SHP77 treated with DMSO at 0.1 percent for 48 hours (cell line): ENCODE data around the gene SLIT3.

Source experiments
- DNase-seq: peaks from one replicate; lab custom pipeline; 2025; lab: John Stamatoyannopoulos, UW

SLIT3 gene

DNA sequence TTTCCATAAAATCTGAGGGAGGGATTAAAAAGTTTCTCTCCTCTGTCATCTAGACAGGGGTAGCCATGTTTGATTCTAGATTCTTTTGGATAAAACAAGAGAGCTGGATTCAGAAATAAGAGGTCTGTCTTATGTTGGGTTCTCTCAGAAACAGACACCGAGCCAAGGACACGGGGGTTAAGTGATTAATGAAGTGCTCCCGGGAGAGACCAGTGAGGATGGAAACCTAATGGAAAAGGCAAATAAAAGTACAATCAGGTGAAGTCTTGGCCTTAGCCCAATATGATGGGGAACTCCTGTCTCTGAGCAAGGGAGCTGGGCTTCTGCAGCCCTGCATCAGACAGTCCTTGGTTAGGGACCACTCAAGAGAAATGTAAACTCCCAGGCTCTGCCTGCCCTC is 413.0 kb downstream of the SLIT3 start:
- no peak for DNase-seq

DNA sequence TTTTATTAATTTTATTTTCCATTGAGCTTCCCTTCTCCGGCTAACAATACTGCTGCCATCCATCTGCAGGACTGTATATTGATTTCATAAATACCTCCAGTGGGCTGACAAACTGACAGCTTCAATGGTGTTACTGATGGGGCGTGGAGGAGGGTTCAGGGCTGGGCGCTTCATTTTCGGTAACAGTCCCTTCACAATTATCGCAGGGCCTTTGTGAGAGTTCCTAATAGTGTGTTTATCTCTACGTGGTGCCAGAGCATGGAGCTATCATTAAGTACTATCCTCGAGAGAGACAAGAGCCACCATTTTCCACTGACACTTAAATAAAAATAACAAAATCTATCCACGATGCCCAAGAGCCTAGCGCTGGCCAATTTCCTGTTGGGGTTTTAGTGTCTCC is 414.8 kb downstream of the SLIT3 start:
- no peak for DNase-seq

DNA sequence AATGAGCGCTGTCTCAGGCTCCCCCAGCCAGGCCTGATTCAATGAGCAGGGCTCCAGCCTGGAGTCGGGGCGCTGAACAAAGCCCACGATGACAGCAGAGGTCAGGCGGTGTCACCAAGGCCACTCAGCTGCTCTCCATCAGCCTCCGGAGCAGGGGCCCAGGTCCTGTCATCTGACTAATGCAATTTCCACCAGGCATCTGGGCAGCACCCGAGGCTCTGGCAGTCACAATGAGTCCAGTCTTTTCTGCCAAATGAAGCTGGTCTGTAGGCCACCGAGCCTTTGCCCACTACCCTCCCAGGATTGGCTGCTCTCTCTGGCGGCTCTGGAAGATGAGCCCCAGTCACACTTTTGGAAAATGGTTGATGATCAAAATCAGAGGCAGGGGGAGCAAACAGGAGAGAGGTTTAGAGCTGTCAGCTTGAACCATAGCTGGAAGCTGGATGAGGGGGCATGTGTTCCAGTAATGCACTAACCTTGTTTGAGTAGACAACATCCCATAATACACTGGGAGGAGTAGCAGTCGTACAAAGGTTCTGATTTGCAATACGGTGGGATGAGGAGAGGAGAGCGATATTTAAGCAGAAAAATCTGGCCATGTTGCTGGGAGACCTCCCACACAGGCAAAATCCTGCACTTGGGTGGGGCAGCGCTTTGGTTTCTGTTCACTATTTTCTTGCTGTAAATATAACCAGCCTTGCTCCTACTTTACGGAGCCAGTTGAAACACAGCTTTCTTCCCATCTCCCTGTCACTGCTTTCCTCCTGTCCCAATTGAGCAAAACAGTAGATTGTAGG is 415.4 kb downstream of the SLIT3 start:
- DNase-seq = no peak

- DNase-seq = no peak
Measured at GRCh38 chr5:168883991-168884390, 416.9 kb downstream of the SLIT3 start.

- no peak for DNase-seq
Measured at GRCh38 chr5:168883281-168883741, 417.6 kb downstream of the SLIT3 start.

GRCh38 chr5:168882283-168882682 is 418.7 kb downstream of the SLIT3 start:
- DNase-seq = no peak

DNA sequence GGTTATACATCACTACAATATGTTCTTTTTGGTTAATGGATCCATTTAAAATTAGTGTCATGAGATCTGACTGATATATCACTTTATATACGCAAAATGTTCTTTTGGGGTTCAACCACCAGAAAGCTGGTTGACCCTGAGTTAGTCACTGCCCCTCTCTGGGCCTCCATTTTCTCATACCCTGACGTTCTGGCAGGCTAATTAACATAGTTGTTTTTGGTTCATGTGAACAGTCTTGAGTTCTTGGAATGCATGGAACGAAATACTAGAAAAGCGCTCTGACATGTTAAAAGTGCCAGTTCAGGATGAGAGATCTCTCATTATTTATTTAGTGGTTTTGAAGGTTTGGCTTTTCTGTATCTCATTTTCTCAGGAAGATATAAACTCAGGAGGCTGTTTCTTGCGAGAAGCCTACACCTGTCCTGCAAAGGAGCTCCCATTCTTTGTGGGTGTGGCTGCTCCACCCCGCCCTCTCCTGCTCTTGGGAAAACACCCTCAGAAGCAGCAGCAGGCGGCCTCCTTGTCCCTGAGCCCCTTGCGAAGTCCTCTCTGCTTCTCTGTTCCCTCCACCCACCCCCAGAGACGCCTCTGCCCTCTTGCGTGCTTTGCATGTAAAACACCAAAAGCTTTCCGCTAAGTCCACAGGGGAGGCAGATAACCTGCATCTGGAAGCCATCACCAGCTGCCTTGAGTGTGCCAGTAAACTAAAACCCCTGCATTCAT is 419.4 kb downstream of the SLIT3 start:
- DNase-seq = no peak

- DNase-seq = no peak
Measured at GRCh38 chr5:168879929-168880328, 421.0 kb downstream of the SLIT3 start.

DNA sequence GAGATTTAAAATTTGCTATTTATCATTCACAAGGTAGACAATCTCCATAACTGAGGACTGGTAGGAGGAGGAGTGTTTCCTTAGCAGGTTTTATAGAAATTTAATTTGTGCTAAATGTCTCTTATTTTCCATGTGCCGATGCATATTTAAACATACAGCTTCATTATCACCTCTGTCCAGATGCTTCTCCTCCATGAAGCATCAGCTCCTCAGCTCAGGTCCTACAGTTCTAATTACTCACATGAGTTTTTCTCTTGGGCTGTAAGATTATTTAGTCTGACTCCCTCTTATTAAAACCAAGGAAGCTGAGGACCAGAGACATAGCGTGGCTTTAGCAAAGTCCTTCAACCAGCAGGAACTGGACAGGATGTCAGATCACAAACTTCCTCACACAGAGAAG is 421.6 kb downstream of the SLIT3 start:
- DNase-seq = no peak

- DNase-seq = no peak
Measured at GRCh38 chr5:168878135-168878745, 422.7 kb downstream of the SLIT3 start.

GRCh38 chr5:168877132-168877892 is 423.6 kb downstream of the SLIT3 start:
- peak; percentile 43 for DNase-seq

DNA sequence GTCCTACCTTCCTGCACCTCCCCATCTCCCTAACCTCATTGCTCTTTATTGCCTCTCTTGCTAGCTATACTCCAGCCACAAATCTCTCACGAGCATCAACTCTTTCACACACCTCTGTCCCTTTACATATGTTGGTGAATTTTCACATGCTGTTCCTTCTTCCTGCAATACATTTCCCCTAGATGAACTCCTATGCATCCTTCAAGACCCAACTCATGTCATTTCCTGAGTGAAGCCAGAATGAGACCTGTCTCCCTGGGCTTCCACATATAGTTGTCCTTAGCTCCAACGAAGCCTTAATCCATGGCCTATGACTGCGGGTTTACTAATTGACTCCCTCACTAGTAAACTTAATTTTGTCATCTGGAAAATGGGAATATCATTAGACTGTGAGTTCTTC is 424.5 kb downstream of the SLIT3 start:
- DNase-seq = no peak

- DNase-seq = no peak
Measured at GRCh38 chr5:168875832-168876231, 425.1 kb downstream of the SLIT3 start.

DNA sequence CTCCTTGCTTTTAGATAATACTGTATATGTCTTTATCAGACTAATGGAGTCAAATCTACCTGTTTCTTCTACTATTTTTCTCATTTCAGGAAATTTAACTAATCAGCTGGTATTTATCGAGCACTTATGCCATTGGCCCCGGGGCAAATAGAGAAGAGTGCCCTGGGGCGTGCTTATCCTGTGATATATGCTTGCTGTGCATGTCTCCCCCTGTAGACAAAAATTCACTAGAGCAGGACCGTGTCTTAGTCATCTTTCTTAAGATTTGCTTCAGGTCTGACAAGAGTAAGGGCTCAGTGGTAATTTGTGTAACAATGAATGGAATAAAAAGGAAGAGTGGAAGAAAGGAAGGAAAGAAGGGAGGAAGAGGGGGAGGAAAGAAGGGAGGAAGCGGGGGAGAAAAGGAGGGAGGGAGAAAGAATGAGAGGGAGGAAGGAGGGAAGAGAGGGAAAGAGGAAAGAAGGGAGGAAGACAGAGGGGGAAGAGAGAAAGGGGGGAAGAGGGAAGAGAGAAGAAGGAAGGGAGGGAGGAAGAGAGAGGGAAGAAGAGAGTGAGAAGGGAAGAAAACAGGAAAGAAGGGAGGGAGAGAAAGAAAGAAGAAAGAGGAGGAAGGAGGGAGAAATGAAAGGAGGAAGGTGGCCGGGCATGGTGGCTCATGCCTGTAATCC is 426.1 kb downstream of the SLIT3 start:
- DNase-seq = no peak

GRCh38 chr5:168872246-168872645 is 428.7 kb downstream of the SLIT3 start:
- no peak for DNase-seq

GRCh38 chr5:168870910-168871309 is 430.0 kb downstream of the SLIT3 start:
- no peak for DNase-seq

- DNase-seq = no peak
Measured at GRCh38 chr5:168869615-168870227, 431.2 kb downstream of the SLIT3 start.

DNA sequence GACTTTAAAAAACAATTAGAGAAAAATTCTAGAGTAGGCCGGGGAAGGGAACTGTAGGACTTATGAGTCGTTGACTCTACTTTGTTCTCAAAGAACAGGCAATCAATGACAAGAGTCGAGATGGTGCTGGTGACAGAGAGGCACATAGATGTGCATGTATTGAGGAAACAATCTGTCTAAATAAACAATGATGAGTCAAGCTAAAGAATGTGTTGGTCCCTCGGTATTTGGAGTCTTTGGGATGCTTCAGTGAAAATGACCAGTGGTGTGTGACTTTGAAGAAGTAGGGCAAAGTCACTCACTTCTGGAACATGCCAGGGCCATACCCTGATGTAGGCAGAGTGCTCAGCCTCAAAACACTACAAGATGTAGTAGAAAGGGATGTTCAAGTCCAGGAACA is 433.7 kb downstream of the SLIT3 start:
- no peak for DNase-seq

DNA sequence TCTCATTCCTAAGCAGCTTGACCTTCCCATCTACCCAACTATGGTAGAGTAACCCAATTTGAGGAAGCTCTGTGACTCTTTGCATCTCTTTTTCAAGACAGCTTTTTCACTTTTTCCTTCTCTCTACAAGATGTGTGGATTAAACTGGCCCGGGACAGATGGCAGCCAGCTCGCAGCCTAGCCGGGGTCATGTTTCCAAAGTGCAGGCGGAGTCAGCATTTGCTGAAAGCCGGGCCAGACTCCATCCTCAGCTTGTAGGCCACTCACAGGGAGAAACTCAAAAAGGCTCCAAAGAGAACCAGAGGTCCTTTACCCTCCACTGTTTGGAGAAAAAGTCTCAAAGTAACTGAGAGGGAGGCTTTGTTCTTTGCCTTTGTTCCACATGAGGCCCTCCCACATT is 435.0 kb downstream of the SLIT3 start:
- no peak for DNase-seq

- no peak for DNase-seq
Measured at GRCh38 chr5:168863021-168863420, 437.9 kb downstream of the SLIT3 start.

DNA sequence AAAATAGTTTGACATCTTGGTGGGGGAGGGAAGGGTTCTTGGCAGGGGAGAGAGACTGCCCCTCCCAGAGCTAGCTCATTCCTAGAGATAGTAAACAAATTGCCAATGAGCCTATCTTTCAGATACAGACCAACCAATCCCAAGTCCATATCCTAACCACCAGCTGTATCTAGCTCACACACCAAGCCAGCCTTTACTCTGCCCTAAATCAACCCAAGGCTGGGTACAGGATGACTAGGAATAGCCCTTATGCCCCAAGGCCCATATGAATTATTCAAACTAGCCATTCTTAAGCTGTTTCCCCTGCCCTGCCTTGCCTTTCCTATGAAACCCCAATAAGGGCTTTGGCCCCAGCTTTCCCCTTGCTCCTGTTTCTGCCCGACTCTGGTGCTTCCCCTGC is 440.4 kb downstream of the SLIT3 start:
- no peak for DNase-seq
